PC-9 (cell line): ENCODE data around the gene LIMK1. TPM values are rescaled to one million over a fixed set of nuclear protein-coding genes. Genes with fewer than 3 reads are reported as not detected.
"Not testable (repeated sequence)": the region's sequence is repeated elsewhere in the genome, so short reads cannot be mapped to it uniquely, and the experiment has no call there.

ENCODE experiments used
- BruUV-seq: library from RNA; stranded (reverse); fragments of 400-500 nt; replicated peaks from 2 replicates; lab custom pipeline; 2021; lab: Mats Ljungman, UMichigan
- CTCF ChIA-PET: fragments of 300-600 bp; sonication (Branson Sonifier 250); formaldehyde crosslinking; loops from one replicate; lab custom pipeline; 2022; ENCODE audit warnings: antibody characterized with exemption; lab: Charles Lee
- POLR2A ChIA-PET: fragments of 300-600 bp; sonication (Branson Sonifier 250); formaldehyde crosslinking; loops from one replicate; lab custom pipeline; 2022; ENCODE audit warnings: antibody characterized with exemption; ENCODE audit not compliant: unreplicated experiment; lab: Charles Lee
- DNase-seq, 2 experiments: peaks; one replicate each; pipeline versions ENCODE4 v3.0.0 to v3.0.0-alpha.2; 2015 to 2022; ENCODE audit warnings: mixed read lengths in 1 of 2
- H2AFZ ChIP-seq: fragments of 200-600 bp; sonication (generic); 2 replicates; pipeline ENCODE4 v1.8.1; 2017; ENCODE audit warnings: antibody characterized with exemption
- H3F3A ChIP-seq: fragments of 200-600 bp; sonication (generic); 2 replicates; pipeline ENCODE4 v1.8.1; 2017; ENCODE audit warnings: antibody characterized with exemption, mild to moderate bottlenecking, low read depth; ENCODE audit not compliant: insufficient read depth
- H3K27ac ChIP-seq: fragments of 200-600 bp; sonication (generic); 2 replicates; pipeline ENCODE4 v1.6.1; 2016; ENCODE audit warnings: mixed run types
- H3K27me3 ChIP-seq: fragments of 200-600 bp; sonication (generic); 2 replicates; pipeline ENCODE4 v1.6.1; 2016; ENCODE audit warnings: low read depth, mixed run types; ENCODE audit not compliant: insufficient read depth
- H3K36me3 ChIP-seq: fragments of 200-600 bp; sonication (generic); 2 replicates; pipeline ENCODE4 v1.6.1; 2016; ENCODE audit warnings: low read depth, mixed run types
- H3K4me1 ChIP-seq: fragments of 200-600 bp; sonication (generic); replicated peaks from 2 replicates; pipeline ENCODE4 v1.6.1; 2016; ENCODE audit warnings: mixed run types; ENCODE audit not compliant: insufficient read depth
- H3K4me2 ChIP-seq: fragments of 200-600 bp; sonication (generic); 2 replicates; pipeline ENCODE4 v1.6.1; 2017; ENCODE audit warnings: mixed run types
- H3K4me3 ChIP-seq: fragments of 200-600 bp; sonication (generic); 2 replicates; pipeline ENCODE4 v1.6.1; 2016; ENCODE audit warnings: mixed run types
- H3K79me2 ChIP-seq: fragments of 200-600 bp; sonication (generic); 2 replicates; pipeline ENCODE4 v1.6.1; 2017; ENCODE audit warnings: low read depth, mixed run types
- H3K9me2 ChIP-seq: fragments of 200-600 bp; sonication (generic); 2 replicates; pipeline ENCODE4 v1.8.1; 2017; ENCODE audit warnings: mild to moderate bottlenecking; ENCODE audit not compliant: insufficient read depth
- H3K9me3 ChIP-seq: fragments of 200-600 bp; sonication (generic); 2 replicates; pipeline ENCODE4 v1.8.1; 2016; ENCODE audit warnings: low read depth; ENCODE audit not compliant: insufficient read depth
- H4K20me1 ChIP-seq: fragments of 200-600 bp; sonication (generic); 2 replicates; pipeline ENCODE4 v1.8.1; 2017; ENCODE audit not compliant: insufficient read depth
- CTCF ChIP-seq: fragments of 200-600 bp; sonication (generic); conservative IDR thresholded peaks from 2 replicates; pipeline ENCODE4 v1.6.1; 2017; ENCODE audit warnings: mixed run types, antibody characterized with exemption, mild to moderate bottlenecking, moderate library complexity
- EZH2 ChIP-seq: fragments of 200-600 bp; sonication (generic); IDR thresholded peaks from 2 replicates; pipeline ENCODE4 v1.8.0; 2017; ENCODE audit warnings: antibody characterized with exemption, low read depth
- intact Hi-C: fragments of 100-400 bp; cut with micrococcal nuclease; formaldehyde crosslinking; loops from one replicate; pipeline ENCODE4 v1.10.0; 2022; ENCODE audit not compliant: unreplicated experiment
- total RNA-seq: library from RNA; stranded (reverse); gene quantifications from 2 replicates; pipeline ENCODE4 v1.2.3, GENCODE V29; 2021

LIMK1 gene
- total RNA-seq, 1 experiment from 2014 or later = 148 TPM

- Histone ChIP-seq H3F3A (peaks cover 13% of the 10 kb centered on the region; the same call in 1 of the 2 replicates), H3K4me3 (no peak overlapping the region), H3K27ac (no peak overlapping the region), H3K9me2 (no peaks in the 10 kb centered on the region), H4K20me1 (no peaks in the 10 kb centered on the region; the same call in 1 of the 2 replicates), H3K27me3 (no peaks in the 10 kb centered on the region), H3K4me2 (no peak overlapping the region), H2AFZ (no peak overlapping the region), H3K36me3 (0 out of 2 replicates have a peak, but pooled peaks cover 3% of the 10 kb centered on the region), H3K4me1 (no peaks in the 10 kb centered on the region), H3K79me2 (no peaks in the 10 kb centered on the region), H3K9me3 (no peaks in the 10 kb centered on the region)
- BruUV-seq = TSS peak; percentile 6
- no peak for TF ChIP-seq CTCF
- no peak for TF ChIP-seq EZH2
- intact Hi-C loops = no loop called here
- ChIA-PET POLR2A (no interaction called here), CTCF (no interaction called here)
- DNase-seq = no peak
These were observed 38.0 kb downstream of the LIMK1 start for GRCh38 chr7:74121401-74122249.

GRCh38 chr7:74123892-74124291 lies 40.3 kb downstream of the LIMK1 start:
- POLR2A ChIA-PET = not testable (repeated sequence)

GRCh38 chr7:74126220-74126880 lies 42.7 kb downstream of the LIMK1 start:
- Histone ChIP-seq H3K27me3 (no peaks in the 10 kb centered on the region), H3K27ac (no peak overlapping the region), H2AFZ (no peak overlapping the region), H3K4me1 (0 out of 2 replicates have a peak, but pooled peaks cover 5% of the 10 kb centered on the region), H4K20me1 (no peaks in the 10 kb centered on the region; the same call in 1 of the 2 replicates), H3K4me2 (no peak overlapping the region), H3K9me2 (no peaks in the 10 kb centered on the region), H3K4me3 (no peak overlapping the region), H3F3A (peaks cover 12% of the 10 kb centered on the region), H3K9me3 (no peaks in the 10 kb centered on the region), H3K36me3 (no peaks in the 10 kb centered on the region), H3K79me2 (no peaks in the 10 kb centered on the region)
- BruUV-seq = no TSS peak
- POLR2A ChIA-PET = no interaction called here
- intact Hi-C loops = no loop called here
- TF ChIP-seq EZH2 (no peak), CTCF (no peak)
- no peak for DNase-seq
- CTCF ChIA-PET = no interaction called here

More at GRCh38 chr7:74123892-74124291, 40.3 kb downstream of the LIMK1 start:
- H3K9me3 ChIP-seq, H3K9me2 ChIP-seq, H3K27ac ChIP-seq, H4K20me1 ChIP-seq, H3K4me3 ChIP-seq, H3K27me3 ChIP-seq, DNase-seq, intact Hi-C loops, H2AFZ ChIP-seq, H3K79me2 ChIP-seq, H3K36me3 ChIP-seq, H3K4me2 ChIP-seq, H3K4me1 ChIP-seq: not testable (repeated sequence)
- CTCF ChIA-PET = interaction anchor here (0.6 kb wide), 1 partner anchor 52 kb away, joined by 5 read pairs; no protein-coding TSS in a partner anchor
- H3F3A ChIP-seq = peaks cover 13% of the 10 kb centered on the region; the same call in 1 of the 2 replicates
- BruUV-seq = TSS peak; percentile 26
